ENCODE data around the gene AFF3. TPM values are rescaled to one million over a fixed set of nuclear protein-coding genes. Genes with fewer than 3 reads are reported as not detected.

AFF3 gene
- total and polyA plus RNA-seq, 2 of the 4 experiments (the other 2 are of a cell fraction), result 12.9 to 14.3 TPM

DNA sequence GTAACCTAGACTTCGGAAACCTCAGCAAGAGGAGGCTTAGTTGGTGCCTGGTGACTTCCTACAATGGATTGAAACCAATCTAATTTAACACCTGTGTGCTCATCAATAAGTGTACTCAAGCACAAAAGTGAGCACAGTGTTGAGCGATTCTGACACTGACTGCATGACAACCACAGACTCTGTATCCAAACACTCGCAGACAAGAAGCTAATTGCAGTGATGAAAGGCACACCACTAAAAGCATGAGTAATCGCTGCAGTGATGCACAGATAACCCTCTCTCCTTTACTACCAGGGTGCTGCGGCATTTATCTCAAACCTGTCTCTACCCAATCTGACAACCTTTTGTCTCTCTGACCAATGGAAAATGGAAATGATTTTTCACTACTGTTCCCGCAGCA is 168.1 kb downstream of the AFF3 start:
- Histone ChIP-seq H3K23ac (ENCODE audit: low read depth, low read length) (peak overlapping the region; percentile 8; the same call in 1 of the 2 replicates), H3K27ac (ENCODE audit: insufficient read depth, low read length) (no peak overlapping the region), H2AK9ac (replicated peaks; ENCODE audit: low read depth, low read length, poor library complexity) (peak overlapping the region; percentile 33), H4K91ac (ENCODE audit: insufficient read depth, low read depth, low read length) (no peak overlapping the region; the same call in 1 of the 2 replicates), H2AK5ac (ENCODE audit: low read depth, low read length) (peak overlapping the region; percentile 25; the same call in 1 of the 2 replicates), H3K9me3 (ENCODE audit: control insufficient read depth, insufficient read depth, low read length) (no peaks in the 10 kb centered on the region), H3K9me1 (ENCODE audit: insufficient read depth, low read length) (peaks cover 17% of the 10 kb centered on the region), H4K5ac (ENCODE audit: low read depth, low read length) (no peak overlapping the region; the same call in 1 of the 2 replicates), H3K4me2 (ENCODE audit: low read depth, low read length) (no peak overlapping the region), H2BK20ac (ENCODE audit: low read depth, low read length) (peak overlapping the region; percentile 67; the same call in 1 of the 2 replicates), H4K8ac (ENCODE audit: low read depth in 2 of 2, low read length in 2 of 2) (peak overlapping the region in 1 of 2 experiments; percentile 25; a peak in 1 of 4 replicates), H2AFZ (replicated peaks; ENCODE audit: low read length, poor library complexity) (no peak overlapping the region), H3K4me1 (ENCODE audit: control insufficient read depth, insufficient read depth, low read length) (peaks cover 27% of the 10 kb centered on the region), H3K14ac (replicated peaks; ENCODE audit: low read depth, low read length) (0 out of 2 replicates have a peak overlapping the region, but pooled peaks have one; percentile 38), H3K27me3 (ENCODE audit: control insufficient read depth, insufficient read depth, low read length) (no peaks in the 10 kb centered on the region), H3K56ac (ENCODE audit: extremely low read depth, insufficient read depth, low read length) (no peak overlapping the region), H3K18ac (ENCODE audit: low read depth, low read length) (peak overlapping the region; percentile 14; the same call in 1 of the 2 replicates), H2BK5ac (ENCODE audit: low read depth, low read length, poor library complexity, severe bottlenecking) (peak overlapping the region; percentile 7), H3K4ac (ENCODE audit: low read depth, low read length) (peak overlapping the region; percentile 8; the same call in 1 of the 2 replicates), H3K9ac (ENCODE audit: low read depth, low read length) (no peak overlapping the region), H3K79me1 (ENCODE audit: low read depth in 1 of 2, low read length in 2 of 2) (peaks cover 8 to 26% of the 10 kb centered on the region in 2 experiments), H2BK15ac (ENCODE audit: low read depth, low read length) (peak overlapping the region; percentile 36; the same call in 2 of the 3 replicates), H4K20me1 (ENCODE audit: insufficient read depth, low read length) (no peaks in the 10 kb centered on the region), H3K36me3 (ENCODE audit: control insufficient read depth, insufficient read depth, low read length) (peaks cover 13% of the 10 kb centered on the region; the same call in 1 of the 2 replicates), H3K4me3 (ENCODE audit: insufficient read depth, low read depth, low read length) (no peak overlapping the region), H2BK120ac (ENCODE audit: low read depth, low read length) (peak overlapping the region; percentile 61)
- ATAC-seq (ENCODE audit: low read depth), result 0 out of 2 replicates have a peak, but pooled peaks have one; percentile 11
- dilution Hi-C loops (cut with HindIII; ENCODE audit: low sequenced_read_pairs, unreplicated experiment), result no loop called here
- in situ Hi-C loops (cut with MboI; ENCODE audit: low sequenced_read_pairs), result no loop called here
- intact Hi-C loops (cut with micrococcal nuclease), result no loop called here
- peak; percentile 44 for DNase-seq
- CTCF ChIA-PET, result interaction anchor here (1.1 kb wide), 1 partner anchor 10 kb away, joined by 3 read pairs; no protein-coding TSS in a partner anchor
- POLR2A ChIA-PET (ENCODE audit: unreplicated experiment), result no interaction called here
- no TSS peak for BruUV-seq (replicated peaks)
- TF ChIP-seq MAFK (IDR thresholded peaks at IDR 0.05; ENCODE audit: low read depth, low read length), result no peak
- no peak for TF ChIP-seq RFX5 (IDR thresholded peaks at IDR 0.05; ENCODE audit: low read depth, low read length)
- TF ChIP-seq MAZ (IDR thresholded peaks at IDR 0.05; ENCODE audit: borderline replicate concordance, low read depth, low read length), result no peak
- peak; percentile 25; the same call in 1 of the 2 replicates for TF ChIP-seq CEBPB (IDR thresholded peaks at IDR 0.05; ENCODE audit: low read depth, low read length)
- no peak for TF ChIP-seq RCOR1 (IDR thresholded peaks at IDR 0.05; ENCODE audit: insufficient replicate concordance, low read length)
- TF ChIP-seq SMC3 (IDR thresholded peaks at IDR 0.05; ENCODE audit: low read depth, low read length), result no peak
- TF ChIP-seq, protein P1, sequence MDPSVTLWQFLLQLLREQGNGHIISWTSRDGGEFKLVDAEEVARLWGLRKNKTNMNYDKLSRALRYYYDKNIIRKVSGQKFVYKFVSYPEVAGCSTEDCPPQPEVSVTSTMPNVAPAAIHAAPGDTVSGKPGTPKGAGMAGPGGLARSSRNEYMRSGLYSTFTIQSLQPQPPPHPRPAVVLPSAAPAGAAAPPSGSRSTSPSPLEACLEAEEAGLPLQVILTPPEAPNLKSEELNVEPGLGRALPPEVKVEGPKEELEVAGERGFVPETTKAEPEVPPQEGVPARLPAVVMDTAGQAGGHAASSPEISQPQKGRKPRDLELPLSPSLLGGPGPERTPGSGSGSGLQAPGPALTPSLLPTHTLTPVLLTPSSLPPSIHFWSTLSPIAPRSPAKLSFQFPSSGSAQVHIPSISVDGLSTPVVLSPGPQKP (IDR thresholded peaks at IDR 0.05; ENCODE audit: borderline replicate concordance, low read depth, low read length), result no peak
- WGBS, 2 experiments (ENCODE audit: extremely low coverage in 2 of 2, insufficient read length in 1 of 2), result 80% methylated on average over 1 of the region's 6 CpGs; no CpG with 5 or more reads in 1 of the 2 experiments

All from IMR-90 (cell line).